Activated gamma-delta T cell (primary cell): ENCODE results near the gene AGAP1.

ENCODE experiments used
- DNase-seq: peaks from one replicate; lab custom pipeline; 2025; lab: John Stamatoyannopoulos, UW

The AGAP1 gene

GRCh38 chr2:235550378-235550760, 56.5 kb downstream of the AGAP1 start:
- no peak for DNase-seq

GRCh38 chr2:235550946-235551345, 57.1 kb downstream of the AGAP1 start:
- DNase-seq, result no peak

GRCh38 chr2:235551965-235552364, 58.1 kb downstream of the AGAP1 start:
- no peak for DNase-seq

- no peak for DNase-seq
Measured at GRCh38 chr2:235552671-235553070, 58.8 kb downstream of the AGAP1 start.

- no peak for DNase-seq
Measured at GRCh38 chr2:235553291-235553690, 59.4 kb downstream of the AGAP1 start.

GRCh38 chr2:235553696-235554100, 59.9 kb downstream of the AGAP1 start:
- no peak for DNase-seq

- no peak for DNase-seq
Measured at GRCh38 chr2:235554385-235554784, 60.5 kb downstream of the AGAP1 start.

- no peak for DNase-seq
Measured at GRCh38 chr2:235554936-235555335, 61.1 kb downstream of the AGAP1 start.

GRCh38 chr2:235555371-235555770, 61.5 kb downstream of the AGAP1 start:
- DNase-seq, result no peak

GRCh38 chr2:235556086-235556485, 62.2 kb downstream of the AGAP1 start:
- no peak for DNase-seq

GRCh38 chr2:235556901-235557300, 63.1 kb downstream of the AGAP1 start:
- DNase-seq, result no peak

- DNase-seq, result no peak
Measured at GRCh38 chr2:235557903-235558302, 64.1 kb downstream of the AGAP1 start.

- DNase-seq, result no peak
Measured at GRCh38 chr2:235558572-235558971, 64.7 kb downstream of the AGAP1 start.

- DNase-seq, result no peak
Measured at GRCh38 chr2:235560345-235560744, 66.5 kb downstream of the AGAP1 start.

GRCh38 chr2:235561450-235561849, 67.6 kb downstream of the AGAP1 start:
- no peak for DNase-seq

- DNase-seq, result no peak
Measured at GRCh38 chr2:235562065-235562747, 68.4 kb downstream of the AGAP1 start.

GRCh38 chr2:235563056-235563910, 69.4 kb downstream of the AGAP1 start:
- no peak for DNase-seq

- no peak for DNase-seq
Measured at GRCh38 chr2:235564066-235564465, 70.2 kb downstream of the AGAP1 start.

GRCh38 chr2:235564884-235565530, 71.2 kb downstream of the AGAP1 start:
- DNase-seq, result no peak

- DNase-seq, result no peak
Measured at GRCh38 chr2:235566415-235566814, 72.6 kb downstream of the AGAP1 start.

- DNase-seq, result no peak
Measured at GRCh38 chr2:235566931-235567495, 73.2 kb downstream of the AGAP1 start.

- DNase-seq, result no peak
Measured at GRCh38 chr2:235567842-235568241, 74.0 kb downstream of the AGAP1 start.

GRCh38 chr2:235568431-235568830, 74.6 kb downstream of the AGAP1 start:
- DNase-seq, result no peak
